B cell (primary cell): ENCODE data around the gene TAC3. TPM values are rescaled to one million over a fixed set of nuclear protein-coding genes. Genes with fewer than 3 reads are reported as not detected.

Experiments
- ATAC-seq: fragments of 200-7000 bp; cut with Tn5 transposase; one replicate; pipeline ENCODE4 v1.10.0; 2021; ENCODE audit warnings: low read depth, mild to moderate bottlenecking, moderate number of reproducible peaks, moderate library complexity
- CTCF ChIA-PET: fragments of 350-600 bp; sonication (Branson Sonifier 250); formaldehyde crosslinking; loops from one replicate; lab custom pipeline; 2021; ENCODE audit warnings: antibody characterized with exemption, inconsistent platforms; lab: Charles Lee
- POLR2A ChIA-PET: fragments of 350-600 bp; sonication (Branson Sonifier 250); formaldehyde crosslinking; loops from one replicate; lab custom pipeline; 2021; ENCODE audit warnings: antibody characterized with exemption; lab: Charles Lee
- DNase-seq: peaks from one replicate; pipeline ENCODE4 v3.0.0; 2013
- H2AFZ ChIP-seq: 2 replicates; pipeline ENCODE4 v1.6.1; 2012; ENCODE audit warnings: mild to moderate bottlenecking, low read depth, low read length; ENCODE audit not compliant: insufficient read depth, poor library complexity, severe bottlenecking
- H3K27ac ChIP-seq, 2 donors: 1 replicate in 1 of 2; 2 replicates in 1 of 2; pipeline ENCODE4 v1.5.1; 2012 to 2013; ENCODE audit warnings: low read length in 2 of 2, mild to moderate bottlenecking in 2 of 2, moderate library complexity in 1 of 2
- H3K27me3 ChIP-seq, 4 experiments: fragments of 200-600 bp in 1 of 4; sonication (generic) in 1 of 4; replicated peaks in 1 of 4; 1 replicate in 2 of 4; 2 replicates in 2 of 4; pipeline versions ENCODE4 v1.6.1 to v1.7.0; 2013 to 2016; ENCODE audit warnings: low read length in 3 of 4, mild to moderate bottlenecking in 2 of 4, mixed read lengths in 1 of 4, moderate library complexity in 1 of 4; ENCODE audit not compliant: insufficient read depth in 4 of 4, control insufficient read depth in 3 of 4; ENCODE audit errors: control extremely low read depth in 1 of 4
- H3K36me3 ChIP-seq, 2 experiments: replicated peaks in 1 of 2; 1 replicate in 1 of 2; 2 replicates in 1 of 2; pipeline versions ENCODE4 v1.6.1 to v1.7.1; 2013; ENCODE audit warnings: low read length in 1 of 2; ENCODE audit not compliant: insufficient read depth in 2 of 2, control insufficient read depth in 1 of 2; ENCODE audit errors: control extremely low read depth in 1 of 2, extremely low read depth in 1 of 2
- H3K4me1 ChIP-seq, 2 donors: fragments of 200-600 bp in 1 of 2; sonication (generic) in 1 of 2; 1 replicate in 1 of 2; 2 replicates in 1 of 2; pipeline versions ENCODE4 v1.5.1 to v1.6.1; 2013 to 2017; ENCODE audit warnings: low read length in 2 of 2; ENCODE audit not compliant: control insufficient read depth in 2 of 2, insufficient read depth in 2 of 2
- H3K4me2 ChIP-seq: replicated peaks from 2 replicates; pipeline ENCODE3; 2012; ENCODE audit warnings: mild to moderate bottlenecking, low read depth, low read length; ENCODE audit not compliant: poor library complexity, severe bottlenecking
- H3K4me3 ChIP-seq, 5 experiments: fragments of 200-600 bp in 1 of 5; sonication (generic) in 1 of 5; 1 replicate in 3 of 5; 2 replicates in 2 of 5; pipeline versions ENCODE4 v1.5.1 to v1.7.0; 2011 to 2016; ENCODE audit warnings: low read length in 4 of 5, mild to moderate bottlenecking in 4 of 5, low read depth in 2 of 5, control low read depth in 1 of 5, moderate library complexity in 1 of 5; ENCODE audit not compliant: insufficient read depth in 1 of 5; ENCODE audit errors: control extremely low read depth in 1 of 5, extremely low read depth in 1 of 5
- H3K79me2 ChIP-seq: fragments of 200-600 bp; sonication (generic); one replicate; pipeline ENCODE4 v1.6.0; 2016; ENCODE audit warnings: low read length; ENCODE audit not compliant: control insufficient read depth, insufficient read depth
- H3K9ac ChIP-seq: fragments of 200-600 bp; sonication (generic); 2 replicates; pipeline ENCODE4 v1.6.1; 2017; ENCODE audit warnings: mild to moderate bottlenecking, low read length, moderate library complexity
- H3K9me3 ChIP-seq, 3 donors: one replicate each; pipeline versions ENCODE4 v1.6.1 to v1.7.1; 2013; ENCODE audit warnings: low read length in 2 of 3; ENCODE audit not compliant: control insufficient read depth in 2 of 3, insufficient read depth in 1 of 3; ENCODE audit errors: control extremely low read depth in 1 of 3
- H4K20me1 ChIP-seq: 2 replicates; pipeline ENCODE4 v1.6.0; 2012; ENCODE audit warnings: mild to moderate bottlenecking, low read length; ENCODE audit not compliant: insufficient read depth, control insufficient read depth, poor library complexity, severe bottlenecking
- H3K27ac Mint-ChIP-seq: one replicate; pipeline ENCODE4 v1.8.0; 2021; ENCODE audit warnings: mixed read lengths
- H3K27me3 Mint-ChIP-seq: one replicate; pipeline ENCODE4 v1.8.0; 2021; ENCODE audit warnings: mixed read lengths
- H3K4me1 Mint-ChIP-seq: one replicate; pipeline ENCODE4 v1.8.0; 2021; ENCODE audit warnings: mixed read lengths
- H3K4me3 Mint-ChIP-seq: one replicate; pipeline ENCODE4 v1.8.0; 2021; ENCODE audit warnings: mixed read lengths
- H3K9me3 Mint-ChIP-seq: one replicate; pipeline ENCODE4 v1.8.0; 2022; ENCODE audit warnings: mixed read lengths; ENCODE audit not compliant: insufficient read depth
- EZH2 ChIP-seq: IDR thresholded peaks from 2 replicates; pipeline ENCODE4 v1.6.1; 2012; ENCODE audit warnings: borderline replicate concordance, low read depth, mild to moderate bottlenecking, moderate library complexity, low read length; ENCODE audit not compliant: insufficient read depth, poor library complexity, severe bottlenecking
- WGBS: methylation state at CpG from one replicate; pipeline ENCODE4 v1.1.5; 2013; ENCODE audit warnings: missing lambda C conversion rate; ENCODE audit not compliant: insufficient coverage; 5-methylcytosine and 5-hydroxymethylcytosine counted together
- intact Hi-C: fragments of 100-400 bp; cut with micrococcal nuclease; formaldehyde crosslinking; loops from one replicate; pipeline ENCODE4 v1.10.0; 2022
- polyA plus RNA-seq: library from polyadenylated mRNA; depleted of rRNA; stranded (reverse); fragments of >200 nt; gene quantifications from 2 replicates; pipeline ENCODE4 v1.2.3, GENCODE V29; 2012
- total RNA-seq, 2 donors: library from RNA; stranded (reverse); fragments of 120-200 nt in 1 of 2; gene quantifications; 1 replicate in 1 of 2; 2 replicates in 1 of 2; pipeline versions ENCODE4 v1.2.3 to v1.2.4, GENCODE V29; 2013 to 2022
- TF ChIP-seq, protein P1 (sequence below): fragments of 200-600 bp; IDR thresholded peaks from one replicate; pipeline ENCODE4 v1.8.0; 2022; ENCODE audit warnings: antibody characterized with exemption, mild to moderate bottlenecking

Gene TAC3
- total and polyA plus RNA-seq, 2 donors (not counting 1 experiment from before 2014, with no cell fraction given) = 0.24 TPM; not detected in 1

DNA sequence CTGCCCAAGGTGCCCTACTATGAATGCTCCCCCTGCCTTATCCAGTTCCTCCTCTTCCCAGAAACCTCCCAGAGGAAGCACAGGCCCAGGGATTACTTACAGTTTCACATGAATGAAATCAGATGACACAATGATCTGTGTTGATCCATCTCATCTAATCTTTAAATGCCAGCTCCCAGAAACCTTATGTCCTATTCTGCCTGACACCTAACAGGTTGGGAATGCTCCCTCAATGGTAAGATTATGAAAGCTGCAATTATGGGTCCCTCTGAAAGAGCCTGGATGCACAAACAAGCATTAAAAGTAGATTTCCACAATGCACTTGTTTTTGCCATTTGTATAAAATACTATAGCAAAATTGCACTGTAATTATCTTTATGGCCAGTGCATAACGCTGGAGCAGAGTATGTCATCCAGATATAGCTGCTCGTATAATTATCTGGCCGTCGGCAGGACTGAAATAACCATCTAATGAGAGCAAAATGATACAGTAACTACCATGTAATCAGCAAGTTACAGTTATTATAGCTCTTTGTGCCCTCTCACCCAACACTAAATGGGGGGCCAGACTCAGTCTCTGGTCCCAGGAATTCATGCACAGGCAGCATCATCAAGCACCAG lies 5.6 kb downstream of the TAC3 start:
- H3K36me3 ChIP-seq = no peaks in the 10 kb centered on the region
- no peak overlapping the region for H3K4me2 ChIP-seq
- CTCF ChIA-PET = interaction anchor here (0.6 to 3.1 kb wide), 7 partner anchors 10 to 660 kb away, joined by 3 to 12 read pairs (median 4); partner anchors contain the start of gene STAT6
- H3K27me3 ChIP-seq = peaks cover 0 to 3% (median 1%) of the 10 kb centered on the region in 4 experiments
- intact Hi-C loops = no loop called here
- no peak overlapping the region for H3K27ac Mint-ChIP-seq
- no peak overlapping the region for H3K4me3 ChIP-seq
- H3K4me3 Mint-ChIP-seq = no peak overlapping the region
- peaks cover 10 to 26% of the 10 kb centered on the region in 2 donors for H3K4me1 ChIP-seq
- H3K79me2 ChIP-seq = peaks cover 7% of the 10 kb centered on the region
- peaks cover 25% of the 10 kb centered on the region for H3K4me1 Mint-ChIP-seq
- no peaks in the 10 kb centered on the region for H3K9me3 Mint-ChIP-seq
- H3K27ac ChIP-seq = no peak overlapping the region
- no peak for ATAC-seq
- H3K9me3 ChIP-seq = no peaks in the 10 kb centered on the region
- no peak overlapping the region for H2AFZ ChIP-seq
- 87% methylated on average over 4 of the region's 4 CpGs for whole genome bisulfite sequencing
- H4K20me1 ChIP-seq = no peaks in the 10 kb centered on the region
- TF ChIP-seq, protein P1, sequence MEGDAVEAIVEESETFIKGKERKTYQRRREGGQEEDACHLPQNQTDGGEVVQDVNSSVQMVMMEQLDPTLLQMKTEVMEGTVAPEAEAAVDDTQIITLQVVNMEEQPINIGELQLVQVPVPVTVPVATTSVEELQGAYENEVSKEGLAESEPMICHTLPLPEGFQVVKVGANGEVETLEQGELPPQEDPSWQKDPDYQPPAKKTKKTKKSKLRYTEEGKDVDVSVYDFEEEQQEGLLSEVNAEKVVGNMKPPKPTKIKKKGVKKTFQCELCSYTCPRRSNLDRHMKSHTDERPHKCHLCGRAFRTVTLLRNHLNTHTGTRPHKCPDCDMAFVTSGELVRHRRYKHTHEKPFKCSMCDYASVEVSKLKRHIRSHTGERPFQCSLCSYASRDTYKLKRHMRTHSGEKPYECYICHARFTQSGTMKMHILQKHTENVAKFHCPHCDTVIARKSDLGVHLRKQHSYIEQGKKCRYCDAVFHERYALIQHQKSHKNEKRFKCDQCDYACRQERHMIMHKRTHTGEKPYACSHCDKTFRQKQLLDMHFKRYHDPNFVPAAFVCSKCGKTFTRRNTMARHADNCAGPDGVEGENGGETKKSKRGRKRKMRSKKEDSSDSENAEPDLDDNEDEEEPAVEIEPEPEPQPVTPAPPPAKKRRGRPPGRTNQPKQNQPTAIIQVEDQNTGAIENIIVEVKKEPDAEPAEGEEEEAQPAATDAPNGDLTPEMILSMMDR = no peak
- no peak for TF ChIP-seq EZH2
- DNase-seq = no peak
- POLR2A ChIA-PET = interaction anchor here (0.5 to 0.9 kb wide), 2 partner anchors 102 to 259 kb away, joined by 5 to 8 read pairs; no protein-coding TSS in a partner anchor
- H3K27me3 Mint-ChIP-seq = peaks cover 16% of the 10 kb centered on the region
- no peak overlapping the region for H3K9ac ChIP-seq
